NCI-H2227 (cell line): ENCODE data around the gene DSTN.

Experiments
- DNase-seq: peaks from one replicate; lab custom pipeline; 2025; ENCODE audit not compliant: unreplicated experiment; lab: John Stamatoyannopoulos, UW

Gene DSTN

GRCh38 chr20:17579369-17580039 is 9.6 kb downstream of the DSTN start:
- no peak for DNase-seq

DNA sequence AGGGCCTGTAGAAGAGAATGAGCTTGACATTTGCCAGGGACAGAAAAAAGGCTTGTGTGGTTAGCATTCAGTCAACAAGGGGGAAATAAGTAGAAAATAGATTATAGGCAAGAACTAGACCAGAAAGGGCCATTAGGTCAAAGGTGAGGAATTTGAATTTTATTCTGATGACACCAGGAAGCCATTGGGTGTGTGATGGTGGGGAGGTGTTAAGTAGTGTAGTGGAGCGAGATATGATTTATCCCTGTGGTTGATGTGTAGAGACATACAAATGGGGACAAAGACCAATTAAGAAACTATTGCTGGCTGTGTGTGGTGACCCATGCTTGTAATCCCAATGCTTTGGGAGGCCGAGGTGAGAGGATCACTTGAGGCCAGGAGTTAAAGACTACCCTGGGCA is 11.0 kb downstream of the DSTN start:
- DNase-seq = no peak

DNA sequence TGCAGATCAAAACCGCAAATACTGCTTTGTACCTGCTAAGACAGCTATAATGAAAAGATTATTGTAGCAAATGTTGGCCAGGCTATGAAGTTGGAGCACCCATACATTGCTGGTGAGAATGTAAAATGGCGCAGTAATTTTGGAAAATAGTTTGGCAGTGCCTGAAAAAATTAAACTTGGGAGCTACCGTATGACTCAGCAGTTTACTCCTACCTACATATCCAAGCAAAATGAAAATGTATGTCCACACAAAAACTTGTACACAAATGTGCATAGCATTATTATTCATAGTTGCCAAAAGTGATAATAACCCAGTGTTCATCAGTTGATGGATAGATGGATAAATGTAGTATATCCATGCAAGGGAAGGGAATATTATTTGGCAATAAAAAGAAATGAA is 13.3 kb downstream of the DSTN start:
- no peak for DNase-seq

GRCh38 chr20:17584689-17585088 is 14.8 kb downstream of the DSTN start:
- no peak for DNase-seq

DNA sequence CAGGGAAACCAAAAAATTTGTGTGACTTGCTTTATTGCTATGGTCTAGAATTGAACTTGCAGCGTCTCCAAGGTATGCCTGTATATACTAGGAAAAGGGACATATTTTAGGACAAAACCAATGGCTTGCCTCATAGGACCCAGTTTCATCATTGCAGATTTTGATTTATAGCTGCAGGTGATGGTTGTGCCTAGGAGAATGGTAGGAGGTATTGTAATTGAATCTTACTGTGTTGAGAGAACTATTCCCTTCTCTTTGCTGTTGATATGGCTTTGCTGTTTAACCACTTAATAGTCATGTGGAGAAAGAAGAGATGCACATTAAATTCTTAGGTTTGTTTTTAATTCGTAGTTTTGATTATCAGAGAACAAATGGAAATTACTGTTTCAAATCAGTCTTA is 16.4 kb downstream of the DSTN start:
- no peak for DNase-seq

GRCh38 chr20:17587148-17587547 is 17.3 kb downstream of the DSTN start:
- no peak for DNase-seq

DNA sequence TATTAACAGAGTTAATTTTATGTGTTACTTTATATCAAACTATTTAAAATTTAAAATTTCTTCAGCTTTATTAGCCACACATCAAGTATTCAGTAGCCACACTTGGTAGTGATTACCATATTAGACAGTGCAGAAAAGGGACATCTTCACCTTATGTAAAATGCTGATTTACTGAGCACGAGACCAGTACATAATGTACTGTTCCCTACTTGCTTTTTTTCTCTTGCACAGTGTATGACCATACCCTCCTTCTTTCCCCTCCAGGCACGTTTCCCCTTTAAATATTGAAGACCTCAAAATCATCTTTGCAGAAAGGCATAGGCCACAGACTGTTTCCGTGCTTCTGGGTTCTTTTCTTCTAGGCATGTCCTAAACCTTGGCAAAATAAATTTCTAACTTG is 17.9 kb downstream of the DSTN start:
- no peak for DNase-seq

DNA sequence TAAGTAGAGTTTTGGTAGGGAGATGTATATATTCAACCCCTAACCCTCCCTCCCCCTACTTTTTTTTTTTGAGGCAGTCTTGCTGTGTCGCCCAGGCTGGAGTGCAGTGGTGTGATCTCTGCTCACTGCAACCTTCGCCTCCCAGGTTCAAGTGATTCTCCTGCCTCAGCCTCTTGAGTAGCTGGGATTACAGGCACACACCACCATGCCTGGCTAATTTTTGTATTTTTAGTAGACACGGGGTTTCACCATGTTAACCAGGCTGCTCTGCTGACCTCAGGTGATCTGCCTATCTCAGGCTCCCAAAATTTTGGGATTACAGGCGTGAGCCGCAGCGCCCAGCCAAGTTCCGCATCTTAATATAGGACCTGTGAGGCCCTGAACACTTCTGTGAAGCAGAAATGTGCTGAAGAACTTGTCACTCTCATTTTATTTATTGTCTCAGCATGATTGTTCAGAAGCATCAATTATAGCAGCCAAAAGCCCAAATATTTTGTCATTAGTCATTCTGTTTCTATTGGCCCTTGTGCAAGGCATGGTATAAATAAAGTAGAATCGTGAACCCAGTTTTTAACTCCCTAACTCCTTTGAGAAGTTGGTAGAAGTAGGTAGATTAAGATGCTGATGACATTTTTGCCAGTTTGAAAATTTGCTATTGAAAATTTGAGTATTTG is 19.4 kb downstream of the DSTN start:
- no peak for DNase-seq

- DNase-seq = no peak
These were observed 20.4 kb downstream of the DSTN start for GRCh38 chr20:17590245-17590644.

- no peak for DNase-seq
These were observed 24.0 kb downstream of the DSTN start for GRCh38 chr20:17593902-17594301.

DNA sequence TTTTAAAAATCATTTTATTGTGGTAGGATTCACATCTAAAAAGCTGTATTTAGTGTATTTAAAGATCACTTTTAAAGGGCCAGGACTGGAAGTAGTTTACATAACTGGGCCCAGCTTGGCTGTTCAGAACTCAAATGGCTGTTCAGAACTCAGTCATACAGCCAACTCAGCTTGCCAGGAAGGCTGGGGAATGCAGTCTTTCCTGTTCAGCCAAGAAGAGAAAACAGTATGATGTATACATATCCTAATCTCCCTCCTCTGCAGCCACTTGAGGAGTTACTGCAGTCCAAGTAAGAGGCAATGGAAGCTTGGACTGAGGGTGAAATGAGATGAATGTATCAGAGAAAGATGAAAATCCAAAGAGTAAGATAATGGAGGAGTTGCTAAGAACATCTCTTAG is 24.6 kb downstream of the DSTN start:
- no peak for DNase-seq

DNA sequence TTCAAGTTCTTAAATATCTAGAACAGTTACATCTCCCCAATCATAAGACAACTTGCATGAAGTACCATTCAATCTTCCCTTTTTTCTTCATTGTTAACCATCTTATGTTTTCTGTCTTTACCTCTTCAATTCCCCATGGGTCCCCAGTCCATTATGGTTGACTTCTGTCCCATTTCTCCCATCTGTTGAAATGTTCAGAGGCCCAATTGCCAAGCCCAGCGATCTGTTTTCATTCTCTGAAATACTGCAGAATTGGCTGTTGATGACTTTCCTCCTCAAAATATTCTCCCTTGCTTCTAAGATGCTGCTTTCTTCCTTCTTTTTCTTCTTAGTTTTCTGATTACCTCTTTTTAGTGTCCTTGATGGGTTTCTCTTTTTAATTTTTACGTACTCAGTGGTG is 26.0 kb downstream of the DSTN start:
- DNase-seq = no peak

DNA sequence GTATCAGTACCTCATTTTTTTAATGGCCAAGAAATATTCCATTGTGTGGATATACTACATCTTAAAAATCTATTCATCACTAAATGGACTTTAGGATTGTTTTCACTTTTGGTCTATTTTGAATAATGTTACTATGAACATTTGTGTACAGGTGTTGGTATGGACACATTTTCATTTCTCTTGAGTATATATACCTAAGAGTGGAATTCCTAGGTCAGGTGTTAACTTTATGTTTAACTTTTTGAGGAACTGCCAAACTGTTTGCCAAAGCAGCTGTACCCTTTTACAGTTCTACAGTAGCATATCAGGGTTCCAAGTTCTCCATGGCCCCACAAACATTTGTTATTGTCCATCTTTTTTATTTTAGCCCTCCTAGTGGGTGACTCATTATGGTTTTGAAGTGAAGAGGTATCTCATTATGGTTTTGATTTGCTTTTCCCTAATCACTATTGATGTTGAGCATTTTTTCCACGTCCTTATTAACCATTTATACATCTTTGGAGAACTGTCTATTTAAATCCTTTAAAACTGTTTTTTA is 28.2 kb downstream of the DSTN start:
- no peak for DNase-seq

- no peak for DNase-seq
These were observed 32.1 kb downstream of the DSTN start for GRCh38 chr20:17601957-17602356.

- DNase-seq = no peak
These were observed 32.6 kb downstream of the DSTN start for GRCh38 chr20:17602493-17602892.

DNA sequence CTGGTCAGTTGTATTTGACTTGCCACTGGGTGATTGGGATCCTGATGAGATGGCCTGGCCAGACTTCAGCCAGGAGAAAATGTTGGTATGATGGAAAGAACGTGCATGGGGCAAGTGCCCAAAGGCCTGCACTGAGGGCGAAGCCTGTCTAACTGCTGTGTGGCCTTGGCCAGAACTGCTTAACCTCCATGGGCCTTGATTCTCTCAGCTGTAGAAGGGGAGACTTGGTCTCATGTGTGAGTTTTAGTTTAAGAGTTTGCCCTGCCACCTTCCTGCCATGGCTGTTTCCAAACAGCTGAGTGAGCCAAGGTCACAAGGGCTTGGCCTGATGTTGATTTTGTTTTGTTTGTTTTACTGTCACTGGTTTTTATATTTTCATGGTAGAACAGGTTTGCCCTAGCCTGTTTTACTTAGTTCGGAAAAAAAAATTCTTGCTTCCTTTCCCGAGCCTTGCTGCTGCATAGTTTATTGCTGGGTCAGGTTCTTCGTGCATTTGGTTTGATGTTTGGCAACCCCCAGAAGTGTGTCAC is 35.3 kb downstream of the DSTN start:
- no peak for DNase-seq

- no peak for DNase-seq
These were observed 36.1 kb downstream of the DSTN start for GRCh38 chr20:17606001-17606400.

- DNase-seq = no peak
These were observed 39.0 kb downstream of the DSTN start for GRCh38 chr20:17608701-17609497.

- no peak for DNase-seq
These were observed 40.0 kb downstream of the DSTN start for GRCh38 chr20:17609811-17610377.

- no peak for DNase-seq
These were observed 40.9 kb downstream of the DSTN start for GRCh38 chr20:17610566-17611289.

GRCh38 chr20:17611290-17611539 is 41.3 kb downstream of the DSTN start:
- DNase-seq = no peak
